ENCODE data around the gene VOPP1.

DNA sequence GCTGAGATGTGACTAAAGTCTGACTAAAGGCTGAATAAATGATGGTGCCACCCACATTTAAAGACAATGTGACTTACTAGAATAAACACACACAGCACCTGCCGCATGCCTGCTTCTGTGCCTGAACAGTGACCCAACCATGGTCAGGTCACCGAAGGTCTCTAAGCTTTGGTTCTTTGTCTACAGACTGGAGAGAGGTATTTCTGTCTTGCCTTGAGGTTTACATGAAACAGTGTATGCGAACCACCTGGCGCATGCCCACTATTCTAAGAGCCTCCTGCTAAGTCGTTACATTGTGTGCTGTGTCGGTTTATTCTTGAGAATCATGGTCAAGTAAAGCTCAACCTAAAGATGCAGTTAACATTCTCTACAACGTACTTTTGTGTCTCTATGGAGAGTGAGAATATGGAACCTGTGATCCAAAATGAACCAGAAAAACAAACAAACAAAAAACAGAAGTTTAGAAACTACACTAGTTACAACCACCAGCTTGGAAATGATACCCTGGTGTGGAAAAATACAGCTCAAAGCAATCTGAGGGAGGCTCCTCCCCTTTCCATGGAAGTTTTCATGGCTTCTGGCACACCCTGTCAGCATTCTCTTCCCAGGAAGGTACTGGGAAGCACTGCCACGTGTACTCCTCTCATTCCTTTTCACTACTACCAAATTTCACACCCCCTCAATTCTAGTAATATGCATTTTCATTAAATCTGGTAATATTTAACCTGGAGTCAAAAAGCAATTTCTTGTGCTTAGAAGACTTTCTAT is 40.0 kb downstream of the VOPP1 start:
- TF ChIP-seq, protein P1, sequence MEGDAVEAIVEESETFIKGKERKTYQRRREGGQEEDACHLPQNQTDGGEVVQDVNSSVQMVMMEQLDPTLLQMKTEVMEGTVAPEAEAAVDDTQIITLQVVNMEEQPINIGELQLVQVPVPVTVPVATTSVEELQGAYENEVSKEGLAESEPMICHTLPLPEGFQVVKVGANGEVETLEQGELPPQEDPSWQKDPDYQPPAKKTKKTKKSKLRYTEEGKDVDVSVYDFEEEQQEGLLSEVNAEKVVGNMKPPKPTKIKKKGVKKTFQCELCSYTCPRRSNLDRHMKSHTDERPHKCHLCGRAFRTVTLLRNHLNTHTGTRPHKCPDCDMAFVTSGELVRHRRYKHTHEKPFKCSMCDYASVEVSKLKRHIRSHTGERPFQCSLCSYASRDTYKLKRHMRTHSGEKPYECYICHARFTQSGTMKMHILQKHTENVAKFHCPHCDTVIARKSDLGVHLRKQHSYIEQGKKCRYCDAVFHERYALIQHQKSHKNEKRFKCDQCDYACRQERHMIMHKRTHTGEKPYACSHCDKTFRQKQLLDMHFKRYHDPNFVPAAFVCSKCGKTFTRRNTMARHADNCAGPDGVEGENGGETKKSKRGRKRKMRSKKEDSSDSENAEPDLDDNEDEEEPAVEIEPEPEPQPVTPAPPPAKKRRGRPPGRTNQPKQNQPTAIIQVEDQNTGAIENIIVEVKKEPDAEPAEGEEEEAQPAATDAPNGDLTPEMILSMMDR (IDR thresholded peaks at IDR 0.05; ENCODE audit: low read depth, low read length), result no peak
- TF ChIP-seq POLR2A (IDR thresholded peaks at IDR 0.05; ENCODE audit: extremely low read depth, insufficient read length), result no peak
- TF ChIP-seq, protein P2, sequence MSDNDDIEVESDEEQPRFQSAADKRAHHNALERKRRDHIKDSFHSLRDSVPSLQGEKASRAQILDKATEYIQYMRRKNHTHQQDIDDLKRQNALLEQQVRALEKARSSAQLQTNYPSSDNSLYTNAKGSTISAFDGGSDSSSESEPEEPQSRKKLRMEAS (IDR thresholded peaks at IDR 0.05; ENCODE audit: low read depth, low read length), result no peak

Data from NB4 (cell line).